Renal cortex interstitium (tissue), 11 donors: ENCODE results near the gene EDRF1. TPM values are rescaled to one million over a fixed set of nuclear protein-coding genes. Genes with fewer than 3 reads are reported as not detected.

Experiments
- DNase-seq, 11 donors: peaks; one replicate each; pipeline ENCODE4 v3.0.0-alpha.2; 2013; ENCODE audit warnings: low read depth in 9 of 11, low spot score in 4 of 11; ENCODE audit errors: extremely low read depth in 1 of 11
- polyA plus RNA-seq, 3 donors: library from polyadenylated mRNA; unstranded; fragments of 120-200 nt; gene quantifications; one replicate each; pipeline ENCODE4 v1.2.1, GENCODE V29; 2013; ENCODE audit not compliant: insufficient read length in 3 of 3

EDRF1 gene
- polyA plus RNA-seq, 3 donors = 32.9 to 49.5 (median 40.6) TPM

- DNase-seq = no peak
Observed at GRCh38 chr10:125811251-125811650, 91.7 kb downstream of the EDRF1 start.

GRCh38 chr10:125812128-125812750, 92.7 kb downstream of the EDRF1 start:
- peak in 5 of 11 donors; percentile 1 to 18 (median 9) for DNase-seq

Other genes with a start within 250 kb of the EDRF1 start
- not detected for gene TEX36, start 36.5 kb upstream of the EDRF1 start, polyA plus RNA-seq
- under 1 TPM; 0.17 to 0.51 (median 0.26) TPM for gene MMP21, start 56.1 kb downstream of the EDRF1 start, polyA plus RNA-seq
- gene UROS, start 103.5 kb downstream of the EDRF1 start, polyA plus RNA-seq = 10 to 100 TPM; 54.1 to 67.3 (median 57.8) TPM
- gene BCCIP, start 103.8 kb downstream of the EDRF1 start, polyA plus RNA-seq = 100 to 1,000 TPM in 1 of 3 donors, 10 to 100 TPM in 2; 86.1 to 102 (median 91.9) TPM
- 10 to 100 TPM; 21.7 to 25.8 (median 24.2) TPM for gene DHX32, start 161.6 kb downstream of the EDRF1 start, polyA plus RNA-seq
- 10 to 100 TPM in 1 of 3 donors, 1 to 10 TPM in 2; 8.2 to 11.0 (median 8.5) TPM for gene FANK1, start 176.9 kb downstream of the EDRF1 start, polyA plus RNA-seq